CD14-positive monocyte (primary cell): Measurements from ENCODE around the gene RNASE1. TPM values are rescaled to one million over a fixed set of nuclear protein-coding genes. Genes with fewer than 3 reads are reported as not detected.

Experiments
- DNase-seq, 3 donors: peaks; one replicate each; pipeline ENCODE4 v3.0.0-alpha.2; 2011 to 2022
- H2AFZ ChIP-seq: 2 replicates; pipeline ENCODE4 v1.6.0; 2012; ENCODE audit warnings: mild to moderate bottlenecking, low read depth, low read length, inconsistent platforms; ENCODE audit not compliant: insufficient read depth, poor library complexity, severe bottlenecking
- H3K27ac ChIP-seq, 2 donors: 1 replicate in 1 of 2; 2 replicates in 1 of 2; pipeline ENCODE4 v1.5.1; 2012 to 2013; ENCODE audit warnings: low read length in 2 of 2, control low read depth in 1 of 2, inconsistent platforms in 1 of 2, low read depth in 1 of 2, mild to moderate bottlenecking in 1 of 2
- H3K27me3 ChIP-seq, 2 donors: one replicate each; pipeline versions ENCODE4 v1.6.0 to v1.6.1; 2011 to 2013; ENCODE audit warnings: low read length in 2 of 2; ENCODE audit not compliant: control insufficient read depth in 2 of 2, insufficient read depth in 2 of 2
- H3K36me3 ChIP-seq, 2 donors: replicated peaks in 1 of 2; 1 replicate in 1 of 2; 2 replicates in 1 of 2; pipeline versions ENCODE4 v1.5.1 to v1.6.1; 2012 to 2013; ENCODE audit warnings: low read length in 2 of 2, control low read depth in 1 of 2, inconsistent platforms in 1 of 2, mild to moderate bottlenecking in 1 of 2; ENCODE audit not compliant: insufficient read depth in 2 of 2, control insufficient read depth in 1 of 2
- H3K4me1 ChIP-seq, 2 donors: 1 replicate in 1 of 2; 2 replicates in 1 of 2; pipeline versions ENCODE4 v1.5.1 to v1.6.1; 2012 to 2013; ENCODE audit warnings: low read length in 2 of 2, control low read depth in 1 of 2, inconsistent platforms in 1 of 2, mild to moderate bottlenecking in 1 of 2, moderate library complexity in 1 of 2; ENCODE audit not compliant: insufficient read depth in 2 of 2, control insufficient read depth in 1 of 2
- H3K4me2 ChIP-seq: replicated peaks from 2 replicates; pipeline ENCODE3; 2012; ENCODE audit warnings: low read length, moderate library complexity, mild to moderate bottlenecking; ENCODE audit not compliant: poor library complexity, severe bottlenecking; ENCODE audit errors: extremely low read depth
- H3K4me3 ChIP-seq, 3 experiments: fragments of 200-600 bp in 1 of 3; sonication (generic) in 1 of 3; replicated peaks in 1 of 3; 1 replicate in 2 of 3; 2 replicates in 1 of 3; pipeline ENCODE4 v1.5.1; 2011 to 2013; ENCODE audit warnings: low read length in 3 of 3, mild to moderate bottlenecking in 3 of 3, control low read depth in 2 of 3, low read depth in 2 of 3, inconsistent platforms in 1 of 3, moderate library complexity in 1 of 3
- H3K79me2 ChIP-seq: 2 replicates; pipeline ENCODE4 v1.6.0; 2012; ENCODE audit warnings: mild to moderate bottlenecking, control low read depth, inconsistent platforms, low read length, moderate library complexity; ENCODE audit not compliant: insufficient read depth
- H3K9ac ChIP-seq: 2 replicates; pipeline ENCODE4 v1.6.0; 2017; ENCODE audit warnings: low read length, mild to moderate bottlenecking; ENCODE audit not compliant: insufficient read depth, poor library complexity, severe bottlenecking
- H3K9me3 ChIP-seq, 2 donors: replicated peaks in 1 of 2; 1 replicate in 1 of 2; 2 replicates in 1 of 2; pipeline versions ENCODE4 v1.5.1 to v1.6.1; 2012 to 2013; ENCODE audit warnings: low read length in 2 of 2, control low read depth in 1 of 2; ENCODE audit not compliant: control insufficient read depth in 1 of 2, insufficient read depth in 1 of 2
- H4K20me1 ChIP-seq: 2 replicates; pipeline ENCODE4 v1.6.0; 2012; ENCODE audit warnings: mild to moderate bottlenecking, low read length, control low read depth, moderate library complexity; ENCODE audit not compliant: insufficient read depth
- H3K27ac Mint-ChIP-seq, 7 donors: one replicate each; pipeline ENCODE4 v1.8.0; 2020; ENCODE audit warnings: mild to moderate bottlenecking in 7 of 7, mixed read lengths in 7 of 7, moderate library complexity in 6 of 7, inconsistent platforms in 2 of 7
- H3K27me3 Mint-ChIP-seq, 3 donors: one replicate each; pipeline ENCODE4 v1.8.0; 2021 to 2022; ENCODE audit warnings: low read depth in 3 of 3, mild to moderate bottlenecking in 3 of 3, mixed read lengths in 3 of 3, moderate library complexity in 3 of 3, inconsistent platforms in 1 of 3
- H3K36me3 Mint-ChIP-seq, 2 donors: one replicate each; pipeline ENCODE4 v1.8.0; 2020; ENCODE audit warnings: mixed read lengths in 2 of 2, inconsistent platforms in 1 of 2, mild to moderate bottlenecking in 1 of 2
- H3K4me1 Mint-ChIP-seq: one replicate; pipeline ENCODE4 v1.8.0; 2020; ENCODE audit warnings: mild to moderate bottlenecking, mixed read lengths
- H3K4me3 Mint-ChIP-seq, 2 donors: one replicate each; pipeline ENCODE4 v1.8.0; 2020; ENCODE audit warnings: mild to moderate bottlenecking in 2 of 2, mixed read lengths in 2 of 2, moderate library complexity in 1 of 2
- H3K9me3 Mint-ChIP-seq, 7 donors: one replicate each; pipeline ENCODE4 v1.8.0; 2020 to 2022; ENCODE audit warnings: mixed read lengths in 7 of 7, mild to moderate bottlenecking in 6 of 7, moderate library complexity in 6 of 7, inconsistent platforms in 2 of 7
- CTCF ChIP-seq: fragments of 200-600 bp; IDR thresholded peaks from one replicate; pipeline ENCODE4 v1.8.0; 2022; ENCODE audit warnings: antibody characterized with exemption, mild to moderate bottlenecking
- WGBS: methylation state at CpG from one replicate; pipeline ENCODE4 v1.1.5; 2013; ENCODE audit warnings: missing lambda C conversion rate; ENCODE audit not compliant: insufficient coverage; 5-methylcytosine and 5-hydroxymethylcytosine counted together
- intact Hi-C, 2 donors: fragments of 100-400 bp; cut with micrococcal nuclease; formaldehyde crosslinking; loops; one replicate each; pipeline versions ENCODE4 v1.15.0 to v1.15.1; 2023
- polyA plus RNA-seq, 3 donors: library from polyadenylated mRNA; depleted of rRNA in 1 of 3; unstranded in 2 of 3; stranded (reverse) in 1 of 3; fragments of 300-500 nt in 2 of 3; fragments of >200 nt in 1 of 3; fragmentation: Illumina TruSeq in 2 of 3; gene quantifications; 1 replicate in 2 of 3; 2 replicates in 1 of 3; pipeline ENCODE4 v1.2.3, GENCODE V29; 2012 to 2021

RNASE1 gene
- polyA plus RNA-seq, 3 donors = 2.1 to 191 (median 11.3) TPM

DNA sequence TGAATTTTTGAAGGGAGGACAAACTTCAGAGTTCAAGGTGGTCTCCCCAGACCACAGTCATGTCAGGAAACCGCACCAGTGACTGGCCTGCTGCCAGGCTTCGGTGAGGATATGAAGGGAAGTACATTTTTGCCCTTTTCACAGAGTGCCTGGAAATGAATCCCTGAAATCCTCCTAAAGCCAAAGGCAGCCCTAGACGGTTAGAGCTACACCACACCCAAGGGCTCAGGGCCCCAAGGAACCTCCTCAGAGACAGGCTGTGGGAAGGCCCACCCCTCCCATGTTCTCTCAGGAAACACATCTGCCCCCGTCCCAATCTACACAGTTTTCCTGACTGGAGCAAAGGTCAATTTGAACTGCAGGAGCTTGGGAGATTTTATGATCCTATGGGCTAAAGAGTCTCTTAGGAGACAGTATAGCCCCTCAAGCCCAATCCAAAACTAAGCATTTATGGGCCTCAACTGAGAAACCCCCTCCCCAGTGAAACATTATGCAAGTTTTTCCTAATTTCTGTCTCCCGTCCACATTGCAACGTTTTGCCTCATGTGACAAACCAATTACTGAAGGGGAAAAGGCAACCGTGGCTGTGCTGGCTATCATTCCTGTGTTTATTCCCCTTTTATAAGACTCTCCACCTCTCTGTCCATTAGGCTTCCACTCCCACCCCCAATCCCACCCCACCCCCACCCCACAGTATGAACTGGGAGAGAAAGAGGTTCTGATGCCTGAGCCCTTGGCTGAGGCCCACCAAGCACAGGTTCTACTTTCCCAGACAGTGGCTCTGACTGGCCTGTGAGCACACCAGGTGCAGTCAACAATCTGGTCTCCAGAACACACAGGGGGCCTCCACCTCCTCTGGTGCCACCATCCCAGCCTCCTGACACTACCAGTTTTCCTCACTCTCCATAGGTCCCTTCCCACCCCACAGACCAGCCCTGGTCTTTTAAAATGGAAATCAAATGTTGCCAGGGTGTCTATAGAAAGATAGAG, 9.6 kb upstream of the RNASE1 start:
- H3K9ac ChIP-seq = no peak overlapping the region
- H3K4me1 Mint-ChIP-seq = peaks cover 50% of the 10 kb centered on the region
- H3K36me3 Mint-ChIP-seq = peaks cover 2 to 7% of the 10 kb centered on the region in 2 donors
- H3K9me3 Mint-ChIP-seq = peaks cover 0 to 4% (median 0%) of the 10 kb centered on the region in 7 donors
- peak overlapping the region in 2 of 7 donors; percentile 18 to 46 for H3K27ac Mint-ChIP-seq
- peak overlapping the region; percentile 44 for H2AFZ ChIP-seq
- no peaks in the 10 kb centered on the region for H3K27me3 ChIP-seq
- no peaks in the 10 kb centered on the region for H3K79me2 ChIP-seq
- H3K36me3 ChIP-seq = no peaks in the 10 kb centered on the region
- no peak for TF ChIP-seq CTCF
- peak overlapping the region; percentile 25 for H3K4me2 ChIP-seq
- no peaks in the 10 kb centered on the region for H4K20me1 ChIP-seq
- H3K4me3 Mint-ChIP-seq = no peak overlapping the region
- WGBS = 0% methylated on average over 2 of the region's 7 CpGs
- intact Hi-C loops = loop anchor here in 1 of 2 donors (5.0 kb wide), 1 partner anchor 40 kb away; no protein-coding TSS in a partner anchor
- H3K4me3 ChIP-seq = peak overlapping the region in 1 of 3 experiments; percentile 32
- H3K27me3 Mint-ChIP-seq = peaks cover 0 to 4% (median 0%) of the 10 kb centered on the region in 3 donors
- H3K9me3 ChIP-seq = no peaks in the 10 kb centered on the region
- peaks cover 32 to 49% of the 10 kb centered on the region in 2 donors for H3K4me1 ChIP-seq
- no peak for DNase-seq
- no peak overlapping the region for H3K27ac ChIP-seq

DNA sequence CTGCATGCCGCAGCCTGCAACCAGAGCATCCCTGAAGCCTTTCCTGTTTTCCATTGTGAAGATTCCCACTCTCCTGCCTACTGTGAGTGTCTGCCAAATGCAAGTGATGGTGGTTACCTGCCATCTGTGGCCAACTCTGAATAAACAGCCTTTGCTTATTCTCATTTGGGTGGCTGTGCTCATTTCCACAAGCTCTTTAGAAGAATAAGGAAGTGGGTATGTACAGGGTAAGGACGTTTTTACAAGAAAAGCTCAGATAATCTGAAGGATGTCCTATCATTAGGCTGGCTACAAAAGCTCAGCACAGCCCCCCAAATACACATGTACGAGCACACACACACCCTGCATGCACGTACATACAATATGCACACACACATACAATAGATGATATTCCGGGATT, 7.3 kb upstream of the RNASE1 start:
- intact Hi-C loops = loop anchor here in 1 of 2 donors (5.0 kb wide), 1 partner anchor 38 kb away; no protein-coding TSS in a partner anchor

More for the DNA sequence above, 7.3 kb upstream of the RNASE1 start:
- no peak overlapping the region for H3K27ac ChIP-seq
- Mint-ChIP-seq H3K27ac (peak overlapping the region in 2 of 7 donors; percentile 2 to 26), H3K27me3 (peaks cover 0 to 2% (median 0%) of the 10 kb centered on the region in 3 donors), H3K9me3 (no peaks in the 10 kb centered on the region), H3K4me1 (peaks cover 37% of the 10 kb centered on the region), H3K36me3 (peaks cover 2 to 5% of the 10 kb centered on the region in 2 donors), H3K4me3 (no peak overlapping the region)
- no CpG with 5 or more reads among the region's 5 CpGs for WGBS
- H3K4me1 ChIP-seq = peaks cover 23 to 39% of the 10 kb centered on the region in 2 donors
- no peaks in the 10 kb centered on the region for H3K9me3 ChIP-seq
- H3K4me3 ChIP-seq = no peak overlapping the region
- no peaks in the 10 kb centered on the region for H3K79me2 ChIP-seq
- TF ChIP-seq CTCF = no peak
- no peak overlapping the region for H3K4me2 ChIP-seq
- H4K20me1 ChIP-seq = no peaks in the 10 kb centered on the region
- H3K36me3 ChIP-seq = no peaks in the 10 kb centered on the region
- no peak overlapping the region for H3K9ac ChIP-seq
- no peak for DNase-seq
- H3K27me3 ChIP-seq = no peaks in the 10 kb centered on the region
- no peak overlapping the region for H2AFZ ChIP-seq
